Left lobe of liver (tissue), 2 donors: ENCODE results near the gene FBXW12. TPM values are rescaled to one million over a fixed set of nuclear protein-coding genes. Genes with fewer than 3 reads are reported as not detected.

ENCODE experiments used
- ATAC-seq: fragments of 200-7000 bp; cut with Tn5 transposase; one replicate; pipeline ENCODE4 v1.9.1; 2020; ENCODE audit warnings: mild to moderate bottlenecking, moderate library complexity
- DNase-seq: peaks from one replicate; pipeline ENCODE4 v3.0.0-alpha.2; 2020; ENCODE audit warnings: low spot score
- total RNA-seq: library from RNA; stranded (reverse); gene quantifications from one replicate; pipeline ENCODE4 v1.2.1, GENCODE V29; 2021
- donor health status: DM: no; HTN: no; CAD: no; lungs with moderate emphysema.
- donor health status: DM: no; HTN: yes; CAD: no.

FBXW12 gene
- total RNA-seq, 1 donor from 2014 or later: not detected

- DNase-seq (no peak), ATAC-seq (no peak)
Measured at GRCh38 chr3:48407542-48408099, 35.6 kb downstream of the FBXW12 start.

GRCh38 chr3:48408823-48409281 is 36.8 kb downstream of the FBXW12 start:
- DNase-seq: peak; percentile 41
- ATAC-seq: no peak

GRCh38 chr3:48409291-48410201 is 37.5 kb downstream of the FBXW12 start:
- ATAC-seq (no peak), DNase-seq (peak; percentile 41)

GRCh38 chr3:48410205-48411040 is 38.4 kb downstream of the FBXW12 start:
- DNase-seq: peak; percentile 44

GRCh38 chr3:48411041-48411588 is 39.1 kb downstream of the FBXW12 start:
- ATAC-seq: no peak
- peak; percentile 41 for DNase-seq

More at GRCh38 chr3:48410205-48411040, 38.4 kb downstream of the FBXW12 start:
- no peak for ATAC-seq

GRCh38 chr3:48411606-48412374 is 39.8 kb downstream of the FBXW12 start:
- DNase-seq (peak; percentile 40), ATAC-seq (no peak)

- peak; percentile 36 for DNase-seq
- ATAC-seq: no peak
Measured at GRCh38 chr3:48412375-48413001, 40.5 kb downstream of the FBXW12 start.

GRCh38 chr3:48413086-48413485 is 41.1 kb downstream of the FBXW12 start:
- DNase-seq (no peak), ATAC-seq (no peak)

GRCh38 chr3:48413611-48414010 is 41.6 kb downstream of the FBXW12 start:
- no peak for DNase-seq
- no peak for ATAC-seq

- ATAC-seq: no peak
- no peak for DNase-seq
Measured at GRCh38 chr3:48414376-48415250, 42.6 kb downstream of the FBXW12 start.

GRCh38 chr3:48415251-48415953 is 43.4 kb downstream of the FBXW12 start:
- ATAC-seq: no peak

GRCh38 chr3:48416091-48416505 is 44.1 kb downstream of the FBXW12 start:
- no peak for ATAC-seq
- no peak for DNase-seq

More at GRCh38 chr3:48415251-48415953, 43.4 kb downstream of the FBXW12 start:
- DNase-seq: no peak

GRCh38 chr3:48416546-48416945 is 44.5 kb downstream of the FBXW12 start:
- ATAC-seq (no peak), DNase-seq (no peak)

GRCh38 chr3:48417529-48418108 is 45.6 kb downstream of the FBXW12 start:
- no peak for ATAC-seq
- DNase-seq: no peak

GRCh38 chr3:48418140-48418539 is 46.1 kb downstream of the FBXW12 start:
- DNase-seq: no peak
- ATAC-seq: no peak

- DNase-seq (no peak), ATAC-seq (no peak)
Measured at GRCh38 chr3:48418651-48419050, 46.6 kb downstream of the FBXW12 start.

GRCh38 chr3:48419149-48419548 is 47.1 kb downstream of the FBXW12 start:
- DNase-seq (no peak), ATAC-seq (no peak)

GRCh38 chr3:48419597-48419996 is 47.6 kb downstream of the FBXW12 start:
- no peak for DNase-seq
- no peak for ATAC-seq
